ENCODE measurements around the gene PLP2. TPM values are rescaled to one million over a fixed set of nuclear protein-coding genes. Genes with fewer than 3 reads are reported as not detected.

PLP2 gene
- total RNA-seq, 1 donor from 2014 or later = 19.3 TPM

GRCh38 chrX:49204709-49205108 is 33.0 kb downstream of the PLP2 start:
- H3K36me3 ChIP-seq (ENCODE audit: control insufficient read depth in 3 of 3, insufficient read depth in 3 of 3, low read length in 3 of 3) = no peaks in the 10 kb centered on the region
- no peaks in the 10 kb centered on the region for H3K4me1 ChIP-seq (ENCODE audit: control insufficient read depth in 3 of 3, insufficient read depth in 3 of 3, low read length in 3 of 3)
- H3K9me3 ChIP-seq (ENCODE audit: control insufficient read depth in 3 of 3, low read length in 3 of 3) = no peaks in the 10 kb centered on the region

DNA sequence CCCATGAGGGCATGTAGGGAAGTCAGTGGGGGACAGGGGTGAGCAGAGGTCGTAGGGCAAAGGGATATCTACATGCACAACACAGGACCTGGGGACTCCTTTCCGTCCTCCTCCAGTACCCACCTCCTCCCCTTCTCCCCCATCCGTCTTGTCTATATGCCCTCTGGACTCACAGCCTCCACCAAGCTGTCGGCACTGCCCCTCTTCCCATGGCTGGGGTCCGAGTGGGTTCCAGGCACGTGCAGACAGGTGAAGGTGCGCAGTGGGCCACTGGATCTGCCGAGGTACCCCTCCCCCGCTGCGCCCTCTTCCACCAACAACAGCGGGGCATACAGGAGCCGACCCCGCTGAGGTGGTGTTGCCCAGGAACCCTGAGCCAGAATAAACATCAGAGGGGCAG is 33.7 kb downstream of the PLP2 start:
- Histone ChIP-seq H3K9me3 (ENCODE audit: control insufficient read depth in 3 of 3, low read length in 3 of 3) (no peaks in the 10 kb centered on the region), H3K9ac (ENCODE audit: low read depth in 1 of 3, low read length in 3 of 3) (no peak overlapping the region)

More at GRCh38 chrX:49204709-49205108, 33.0 kb downstream of the PLP2 start:
- Histone ChIP-seq H3K27ac (ENCODE audit: low read depth, low read length) (no peak overlapping the region), H3K4me3 (ENCODE audit: low read length in 3 of 3) (no peak overlapping the region), H3K27me3 (ENCODE audit: control insufficient read depth in 3 of 3, insufficient read depth in 3 of 3, low read length in 3 of 3) (peaks cover 0 to 7% (median 5%) of the 10 kb centered on the region in 3 donors), H3K9ac (ENCODE audit: low read depth in 1 of 3, low read length in 3 of 3) (no peak overlapping the region)

DNA sequence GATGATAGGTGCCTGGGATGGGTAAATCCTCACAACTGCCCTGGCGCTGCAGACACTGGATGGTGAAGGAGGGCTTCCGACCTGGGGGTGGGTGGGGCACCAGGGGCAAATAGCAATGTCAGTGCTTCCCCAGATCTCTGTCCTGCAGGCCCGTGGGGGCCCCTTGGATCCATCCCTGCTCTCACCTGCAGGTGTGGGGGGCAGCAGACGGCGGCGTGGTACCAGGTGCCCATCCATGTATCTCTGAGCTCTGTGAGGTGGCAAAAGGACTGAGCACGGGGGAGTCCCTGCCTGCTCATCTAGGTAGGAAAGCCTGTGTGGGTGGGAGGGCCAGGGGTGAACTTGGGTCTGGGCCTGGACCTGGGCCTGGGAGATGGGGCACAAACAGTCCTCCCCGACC is 34.8 kb downstream of the PLP2 start:
- Histone ChIP-seq H3K9me3 (ENCODE audit: control insufficient read depth in 3 of 3, low read length in 3 of 3) (no peaks in the 10 kb centered on the region), H3K36me3 (ENCODE audit: control insufficient read depth in 3 of 3, insufficient read depth in 3 of 3, low read length in 3 of 3) (no peaks in the 10 kb centered on the region)

More for the DNA sequence above, 33.7 kb downstream of the PLP2 start:
- Histone ChIP-seq H3K27ac (ENCODE audit: low read depth, low read length) (no peak overlapping the region), H3K4me1 (ENCODE audit: control insufficient read depth in 3 of 3, insufficient read depth in 3 of 3, low read length in 3 of 3) (no peaks in the 10 kb centered on the region), H3K27me3 (ENCODE audit: control insufficient read depth in 3 of 3, insufficient read depth in 3 of 3, low read length in 3 of 3) (peaks cover 0 to 9% (median 5%) of the 10 kb centered on the region in 3 donors), H3K4me3 (ENCODE audit: low read length in 3 of 3) (no peak overlapping the region), H3K36me3 (ENCODE audit: control insufficient read depth in 3 of 3, insufficient read depth in 3 of 3, low read length in 3 of 3) (no peaks in the 10 kb centered on the region)

DNA sequence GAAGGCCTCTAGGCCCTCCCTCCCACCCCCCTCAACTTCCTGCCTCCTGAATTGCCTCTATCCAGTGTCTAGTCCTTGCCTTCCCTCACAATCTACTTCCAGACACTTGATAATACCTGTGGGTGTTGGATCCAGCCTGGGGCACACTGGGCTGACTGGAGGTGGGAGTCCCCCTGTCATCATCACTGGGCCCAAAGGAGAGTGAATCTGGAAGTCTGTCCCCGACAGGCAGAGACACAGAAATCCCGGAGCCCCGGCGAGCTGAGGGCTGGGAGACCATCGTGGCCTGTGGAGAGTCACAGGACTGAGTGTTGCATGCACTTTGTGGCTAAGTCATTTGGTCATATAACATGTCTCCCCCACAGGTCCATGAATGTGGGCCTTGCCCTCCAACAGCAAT is 36.7 kb downstream of the PLP2 start:
- Histone ChIP-seq H3K36me3 (ENCODE audit: control insufficient read depth in 3 of 3, insufficient read depth in 3 of 3, low read length in 3 of 3) (no peaks in the 10 kb centered on the region), H3K27me3 (ENCODE audit: control insufficient read depth in 3 of 3, insufficient read depth in 3 of 3, low read length in 3 of 3) (peaks cover 0 to 9% (median 5%) of the 10 kb centered on the region in 3 donors), H3K27ac (ENCODE audit: low read depth, low read length) (no peak overlapping the region), H3K9ac (ENCODE audit: low read depth in 1 of 3, low read length in 3 of 3) (no peak overlapping the region), H3K4me1 (ENCODE audit: control insufficient read depth in 3 of 3, insufficient read depth in 3 of 3, low read length in 3 of 3) (no peaks in the 10 kb centered on the region), H3K4me3 (ENCODE audit: low read length in 3 of 3) (no peak overlapping the region), H3K9me3 (ENCODE audit: control insufficient read depth in 3 of 3, low read length in 3 of 3) (no peaks in the 10 kb centered on the region)

More for the DNA sequence above, 34.8 kb downstream of the PLP2 start:
- Histone ChIP-seq H3K4me3 (ENCODE audit: low read length in 3 of 3) (no peak overlapping the region), H3K27ac (ENCODE audit: low read depth, low read length) (no peak overlapping the region), H3K9ac (ENCODE audit: low read depth in 1 of 3, low read length in 3 of 3) (no peak overlapping the region), H3K4me1 (ENCODE audit: control insufficient read depth in 3 of 3, insufficient read depth in 3 of 3, low read length in 3 of 3) (no peaks in the 10 kb centered on the region), H3K27me3 (ENCODE audit: control insufficient read depth in 3 of 3, insufficient read depth in 3 of 3, low read length in 3 of 3) (peaks cover 0 to 9% (median 5%) of the 10 kb centered on the region in 3 donors)

DNA sequence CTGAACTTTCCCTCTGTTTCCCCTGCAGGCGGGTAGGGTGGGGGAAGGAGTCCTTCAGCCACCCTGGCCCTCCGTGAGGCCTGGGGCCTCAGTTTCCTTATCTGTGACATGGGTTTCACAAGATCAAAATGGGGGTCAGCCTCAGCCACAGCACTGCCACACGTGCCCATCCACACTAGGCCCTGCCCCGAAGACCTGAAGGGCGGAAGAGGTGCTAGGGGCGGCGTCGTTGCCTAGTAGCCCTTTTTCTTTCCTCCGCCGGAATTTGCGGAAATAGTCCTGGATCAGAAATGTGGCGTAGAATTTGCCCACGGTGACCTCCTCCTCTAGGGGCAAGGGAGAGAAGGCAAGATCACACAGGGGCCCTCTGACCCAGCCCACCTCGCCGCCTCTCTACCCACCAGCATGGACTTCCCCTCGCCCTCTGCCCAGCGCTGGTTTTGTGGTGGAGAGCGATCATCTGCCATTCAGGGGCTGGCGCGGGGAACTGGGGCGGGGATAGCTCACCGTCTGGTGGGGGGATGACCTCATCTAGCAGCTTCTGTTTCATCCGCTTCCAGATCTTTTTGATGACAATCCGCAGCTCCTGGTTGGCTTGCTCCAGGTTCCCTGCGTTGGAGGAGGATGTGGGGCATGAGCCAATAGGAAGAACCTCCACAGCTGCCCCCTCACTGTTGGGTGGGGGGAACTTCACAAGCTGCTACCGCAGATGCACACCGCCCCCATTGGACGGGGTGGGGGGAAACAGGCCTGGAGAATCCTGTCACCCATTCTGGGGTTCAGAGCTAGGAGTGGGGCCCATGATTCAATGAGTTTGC is 37.9 kb downstream of the PLP2 start:
- H3K4me3 ChIP-seq (ENCODE audit: low read length in 3 of 3) = no peak overlapping the region
- no peak overlapping the region for H3K9ac ChIP-seq (ENCODE audit: low read depth in 1 of 3, low read length in 3 of 3)
- no peaks in the 10 kb centered on the region for H3K36me3 ChIP-seq (ENCODE audit: control insufficient read depth in 3 of 3, insufficient read depth in 3 of 3, low read length in 3 of 3)
- no peaks in the 10 kb centered on the region for H3K9me3 ChIP-seq (ENCODE audit: control insufficient read depth in 3 of 3, low read length in 3 of 3)
- H3K27me3 ChIP-seq (ENCODE audit: control insufficient read depth in 3 of 3, insufficient read depth in 3 of 3, low read length in 3 of 3) = peaks cover 0 to 9% (median 5%) of the 10 kb centered on the region in 3 donors
- no peaks in the 10 kb centered on the region for H3K4me1 ChIP-seq (ENCODE audit: control insufficient read depth in 3 of 3, insufficient read depth in 3 of 3, low read length in 3 of 3)
- no peak overlapping the region for H3K27ac ChIP-seq (ENCODE audit: low read depth, low read length)

DNA sequence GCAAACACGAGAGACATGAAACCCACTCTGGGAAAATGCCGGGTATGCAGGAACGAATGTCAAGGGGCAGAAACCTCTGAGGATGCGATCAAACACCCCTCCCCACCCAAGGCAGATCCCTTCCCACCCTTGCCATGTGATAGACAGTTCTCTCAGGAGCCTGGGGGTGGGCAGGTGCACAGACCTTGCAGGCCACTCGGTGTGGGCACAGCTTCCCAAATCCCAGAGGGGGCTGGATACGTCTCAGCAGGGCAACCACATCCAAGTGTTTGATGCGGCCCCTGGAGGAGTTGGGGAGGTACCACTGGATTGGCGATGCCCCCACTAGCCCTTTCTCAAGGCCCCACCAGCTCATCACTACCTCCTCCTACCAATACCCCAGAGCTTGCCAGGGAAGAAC is 38.7 kb downstream of the PLP2 start:
- Histone ChIP-seq H3K36me3 (ENCODE audit: control insufficient read depth in 3 of 3, insufficient read depth in 3 of 3, low read length in 3 of 3) (no peaks in the 10 kb centered on the region), H3K27me3 (ENCODE audit: control insufficient read depth in 3 of 3, insufficient read depth in 3 of 3, low read length in 3 of 3) (peaks cover 0 to 9% (median 5%) of the 10 kb centered on the region in 3 donors), H3K9ac (ENCODE audit: low read depth in 1 of 3, low read length in 3 of 3) (no peak overlapping the region), H3K4me1 (ENCODE audit: control insufficient read depth in 3 of 3, insufficient read depth in 3 of 3, low read length in 3 of 3) (no peaks in the 10 kb centered on the region), H3K4me3 (ENCODE audit: low read length in 3 of 3) (no peak overlapping the region), H3K9me3 (ENCODE audit: control insufficient read depth in 3 of 3, low read length in 3 of 3) (no peaks in the 10 kb centered on the region), H3K27ac (ENCODE audit: low read depth, low read length) (no peak overlapping the region)

DNA sequence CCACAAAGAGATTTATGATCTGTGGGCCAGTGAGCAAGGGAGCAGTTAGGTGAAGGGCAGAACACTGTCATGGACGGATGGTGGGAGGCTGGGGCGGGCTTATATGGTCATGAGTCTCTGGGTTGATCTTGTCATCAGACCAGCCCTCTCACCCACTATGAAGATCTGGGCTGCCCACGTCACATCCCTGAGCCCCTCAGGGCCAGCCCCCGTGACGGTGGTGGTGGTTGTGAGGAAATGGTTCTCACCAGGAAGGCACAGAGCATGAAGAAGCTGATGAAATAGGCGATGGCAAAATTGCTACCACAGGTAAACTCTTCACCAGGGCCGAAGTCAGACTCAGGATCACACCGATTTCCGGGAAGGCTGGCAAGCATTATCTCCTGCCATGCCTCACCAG is 39.4 kb downstream of the PLP2 start:
- no peak overlapping the region for H3K9ac ChIP-seq (ENCODE audit: low read depth in 1 of 3, low read length in 3 of 3)
- peaks cover 0 to 5% (median 5%) of the 10 kb centered on the region in 3 donors for H3K27me3 ChIP-seq (ENCODE audit: control insufficient read depth in 3 of 3, insufficient read depth in 3 of 3, low read length in 3 of 3)
- no peaks in the 10 kb centered on the region for H3K9me3 ChIP-seq (ENCODE audit: control insufficient read depth in 3 of 3, low read length in 3 of 3)
- H3K27ac ChIP-seq (ENCODE audit: low read depth, low read length) = no peak overlapping the region
- H3K4me3 ChIP-seq (ENCODE audit: low read length in 3 of 3) = no peak overlapping the region
- H3K36me3 ChIP-seq (ENCODE audit: control insufficient read depth in 3 of 3, insufficient read depth in 3 of 3, low read length in 3 of 3) = no peaks in the 10 kb centered on the region
- no peaks in the 10 kb centered on the region for H3K4me1 ChIP-seq (ENCODE audit: control insufficient read depth in 3 of 3, insufficient read depth in 3 of 3, low read length in 3 of 3)

DNA sequence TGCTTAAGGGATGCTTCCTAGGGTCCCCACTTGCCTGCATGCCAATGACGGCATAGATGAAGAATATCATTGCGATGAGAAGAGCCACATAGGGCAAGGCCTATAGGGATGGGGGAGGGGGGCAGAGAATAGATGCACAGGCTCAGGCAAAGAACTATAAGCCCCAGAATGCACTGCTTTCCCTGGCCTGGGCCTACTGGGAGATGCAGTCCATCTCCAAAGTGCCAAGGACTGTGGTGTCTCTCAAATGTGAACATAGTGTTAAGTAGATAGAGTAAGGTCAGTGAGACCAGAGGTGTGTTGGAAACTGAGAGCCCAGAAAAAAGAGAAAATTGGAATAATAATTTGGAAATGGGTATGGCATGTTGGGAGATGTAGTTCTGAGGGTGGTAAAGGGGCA is 40.5 kb downstream of the PLP2 start:
- no peaks in the 10 kb centered on the region for H3K36me3 ChIP-seq (ENCODE audit: control insufficient read depth in 3 of 3, insufficient read depth in 3 of 3, low read length in 3 of 3)
- H3K4me3 ChIP-seq (ENCODE audit: low read length in 3 of 3) = no peak overlapping the region
- H3K27me3 ChIP-seq (ENCODE audit: control insufficient read depth in 3 of 3, insufficient read depth in 3 of 3, low read length in 3 of 3) = peaks cover 0 to 5% (median 5%) of the 10 kb centered on the region in 3 donors
- H3K4me1 ChIP-seq (ENCODE audit: control insufficient read depth in 3 of 3, insufficient read depth in 3 of 3, low read length in 3 of 3) = no peaks in the 10 kb centered on the region
- H3K9me3 ChIP-seq (ENCODE audit: control insufficient read depth in 3 of 3, low read length in 3 of 3) = no peaks in the 10 kb centered on the region
- H3K9ac ChIP-seq (ENCODE audit: low read depth in 1 of 3, low read length in 3 of 3) = no peak overlapping the region
- H3K27ac ChIP-seq (ENCODE audit: low read depth, low read length) = no peak overlapping the region

GRCh38 chrX:49212861-49213260 is 41.2 kb downstream of the PLP2 start:
- Histone ChIP-seq H3K27me3 (ENCODE audit: control insufficient read depth in 3 of 3, insufficient read depth in 3 of 3, low read length in 3 of 3) (peaks cover 0 to 5% (median 5%) of the 10 kb centered on the region in 3 donors), H3K9me3 (ENCODE audit: control insufficient read depth in 3 of 3, low read length in 3 of 3) (no peaks in the 10 kb centered on the region), H3K36me3 (ENCODE audit: control insufficient read depth in 3 of 3, insufficient read depth in 3 of 3, low read length in 3 of 3) (no peaks in the 10 kb centered on the region), H3K27ac (ENCODE audit: low read depth, low read length) (no peak overlapping the region), H3K9ac (ENCODE audit: low read depth in 1 of 3, low read length in 3 of 3) (no peak overlapping the region), H3K4me3 (ENCODE audit: low read length in 3 of 3) (no peak overlapping the region), H3K4me1 (ENCODE audit: control insufficient read depth in 3 of 3, insufficient read depth in 3 of 3, low read length in 3 of 3) (no peaks in the 10 kb centered on the region)

DNA sequence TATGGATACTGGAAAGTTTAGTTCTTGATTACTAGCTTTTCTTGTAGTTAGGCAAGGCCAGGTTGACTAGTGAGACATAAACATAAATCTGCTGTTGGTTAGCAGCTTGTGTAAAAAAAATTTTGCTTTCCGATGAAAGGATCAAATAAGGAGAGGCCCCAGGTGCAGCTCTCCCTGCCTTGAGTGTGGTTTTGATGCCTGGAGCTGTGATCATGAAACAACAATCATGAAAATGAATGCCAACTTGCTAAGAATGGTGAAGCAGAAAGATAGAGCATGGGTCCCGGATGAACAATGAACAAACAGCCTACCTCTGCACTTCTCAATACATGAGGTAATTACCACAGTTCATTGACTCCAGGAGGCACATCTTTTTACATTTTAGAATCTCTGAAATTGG is 42.7 kb downstream of the PLP2 start:
- no peaks in the 10 kb centered on the region for H3K4me1 ChIP-seq (ENCODE audit: control insufficient read depth in 3 of 3, insufficient read depth in 3 of 3, low read length in 3 of 3)
- no peaks in the 10 kb centered on the region for H3K36me3 ChIP-seq (ENCODE audit: control insufficient read depth in 3 of 3, insufficient read depth in 3 of 3, low read length in 3 of 3)
- H3K27me3 ChIP-seq (ENCODE audit: control insufficient read depth in 3 of 3, insufficient read depth in 3 of 3, low read length in 3 of 3) = peaks cover 0 to 5% (median 2%) of the 10 kb centered on the region in 3 donors
- no peak overlapping the region for H3K27ac ChIP-seq (ENCODE audit: low read depth, low read length)
- no peaks in the 10 kb centered on the region for H3K9me3 ChIP-seq (ENCODE audit: control insufficient read depth in 3 of 3, low read length in 3 of 3)
- no peak overlapping the region for H3K4me3 ChIP-seq (ENCODE audit: low read length in 3 of 3)
- H3K9ac ChIP-seq (ENCODE audit: low read depth in 1 of 3, low read length in 3 of 3) = no peak overlapping the region

Measured in skeletal muscle tissue (tissue), 4 donors.